ENCODE data around the gene CTSS. TPM values are rescaled to one million over a fixed set of nuclear protein-coding genes. Genes with fewer than 3 reads are reported as not detected.
A peak's percentile ranks its signal among the peaks of the same experiment; 100 is the strongest.

CTSS gene
- total and polyA plus RNA-seq, 2 experiments from 2014 or later = not detected

DNA sequence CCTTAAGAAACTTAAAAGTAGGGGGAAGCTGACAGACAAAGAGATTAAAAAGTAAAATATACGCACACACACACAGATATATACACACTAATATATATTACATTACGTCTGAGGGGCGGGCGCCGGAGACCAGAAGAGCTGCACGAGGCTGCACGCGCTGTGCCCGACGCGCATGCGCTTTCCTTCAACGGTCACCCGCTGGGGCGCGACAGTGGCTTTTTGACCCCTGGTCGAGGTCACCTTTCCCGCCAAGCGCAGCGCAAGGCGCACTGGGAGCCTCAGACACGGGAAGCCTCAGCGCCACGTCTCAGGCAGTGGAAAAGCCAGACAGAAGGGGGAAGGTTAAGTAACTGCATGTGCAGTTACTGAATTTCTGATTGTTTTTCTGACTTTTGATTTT, 44.9 kb downstream of the CTSS start, which contains the start of gene HORMAD1 (continued):
- TF ChIP-seq POLR2AphosphoS5 (IDR thresholded peaks at IDR 0.05; ENCODE audit: low read depth) = no peak
- no peak for TF ChIP-seq EZH2phosphoT487 (IDR thresholded peaks at IDR 0.05; ENCODE audit: unreplicated experiment)
- no peak for TF ChIP-seq JUNB (IDR thresholded peaks at IDR 0.05; ENCODE audit: unreplicated experiment)
- no peak for TF ChIP-seq STAT1 (IDR thresholded peaks at IDR 0.05; ENCODE audit: unreplicated experiment)
- TF ChIP-seq, protein P1, sequence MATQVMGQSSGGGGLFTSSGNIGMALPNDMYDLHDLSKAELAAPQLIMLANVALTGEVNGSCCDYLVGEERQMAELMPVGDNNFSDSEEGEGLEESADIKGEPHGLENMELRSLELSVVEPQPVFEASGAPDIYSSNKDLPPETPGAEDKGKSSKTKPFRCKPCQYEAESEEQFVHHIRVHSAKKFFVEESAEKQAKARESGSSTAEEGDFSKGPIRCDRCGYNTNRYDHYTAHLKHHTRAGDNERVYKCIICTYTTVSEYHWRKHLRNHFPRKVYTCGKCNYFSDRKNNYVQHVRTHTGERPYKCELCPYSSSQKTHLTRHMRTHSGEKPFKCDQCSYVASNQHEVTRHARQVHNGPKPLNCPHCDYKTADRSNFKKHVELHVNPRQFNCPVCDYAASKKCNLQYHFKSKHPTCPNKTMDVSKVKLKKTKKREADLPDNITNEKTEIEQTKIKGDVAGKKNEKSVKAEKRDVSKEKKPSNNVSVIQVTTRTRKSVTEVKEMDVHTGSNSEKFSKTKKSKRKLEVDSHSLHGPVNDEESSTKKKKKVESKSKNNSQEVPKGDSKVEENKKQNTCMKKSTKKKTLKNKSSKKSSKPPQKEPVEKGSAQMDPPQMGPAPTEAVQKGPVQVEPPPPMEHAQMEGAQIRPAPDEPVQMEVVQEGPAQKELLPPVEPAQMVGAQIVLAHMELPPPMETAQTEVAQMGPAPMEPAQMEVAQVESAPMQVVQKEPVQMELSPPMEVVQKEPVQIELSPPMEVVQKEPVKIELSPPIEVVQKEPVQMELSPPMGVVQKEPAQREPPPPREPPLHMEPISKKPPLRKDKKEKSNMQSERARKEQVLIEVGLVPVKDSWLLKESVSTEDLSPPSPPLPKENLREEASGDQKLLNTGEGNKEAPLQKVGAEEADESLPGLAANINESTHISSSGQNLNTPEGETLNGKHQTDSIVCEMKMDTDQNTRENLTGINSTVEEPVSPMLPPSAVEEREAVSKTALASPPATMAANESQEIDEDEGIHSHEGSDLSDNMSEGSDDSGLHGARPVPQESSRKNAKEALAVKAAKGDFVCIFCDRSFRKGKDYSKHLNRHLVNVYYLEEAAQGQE (IDR thresholded peaks at IDR 0.05; ENCODE audit: unreplicated experiment) = no peak
- TF ChIP-seq ZNF331 (CRISPR knock-in tag; IDR thresholded peaks at IDR 0.05; ENCODE audit: low read depth) = no peak
- TF ChIP-seq, protein P2, sequence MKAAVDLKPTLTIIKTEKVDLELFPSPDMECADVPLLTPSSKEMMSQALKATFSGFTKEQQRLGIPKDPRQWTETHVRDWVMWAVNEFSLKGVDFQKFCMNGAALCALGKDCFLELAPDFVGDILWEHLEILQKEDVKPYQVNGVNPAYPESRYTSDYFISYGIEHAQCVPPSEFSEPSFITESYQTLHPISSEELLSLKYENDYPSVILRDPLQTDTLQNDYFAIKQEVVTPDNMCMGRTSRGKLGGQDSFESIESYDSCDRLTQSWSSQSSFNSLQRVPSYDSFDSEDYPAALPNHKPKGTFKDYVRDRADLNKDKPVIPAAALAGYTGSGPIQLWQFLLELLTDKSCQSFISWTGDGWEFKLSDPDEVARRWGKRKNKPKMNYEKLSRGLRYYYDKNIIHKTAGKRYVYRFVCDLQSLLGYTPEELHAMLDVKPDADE (IDR thresholded peaks at IDR 0.05) = no peak

DNA sequence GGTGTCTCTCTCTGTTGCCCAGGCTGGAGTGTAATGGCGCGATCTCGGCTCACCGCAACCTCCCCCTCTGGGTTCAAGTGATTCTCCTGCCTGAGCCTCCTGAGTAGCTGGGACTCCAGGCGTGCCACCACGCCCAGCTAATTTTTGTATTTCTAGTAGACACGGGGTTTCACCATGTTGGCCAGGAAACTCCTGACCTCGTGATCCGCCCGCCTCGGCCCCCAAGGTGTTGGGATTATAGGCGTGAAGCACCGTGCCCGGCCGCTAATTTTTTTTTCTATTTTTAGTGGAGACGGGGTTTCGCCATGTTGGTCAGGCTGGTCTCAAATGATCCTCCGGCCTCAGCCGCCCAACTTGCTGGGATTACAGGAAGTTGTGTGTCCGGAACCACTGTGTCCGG, 45.5 kb downstream of the CTSS start:
- no peaks in the 10 kb centered on the region for H3K4me1 Mint-ChIP-seq
- H3K27me3 ChIP-seq (ENCODE audit: insufficient read depth) = no peaks in the 10 kb centered on the region
- no peaks in the 10 kb centered on the region for H3K9me3 Mint-ChIP-seq
- no peaks in the 10 kb centered on the region for H4K20me1 ChIP-seq (replicated peaks; ENCODE audit: insufficient read depth)
- H2AFZ ChIP-seq = peak overlapping the region; percentile 74
- H3K36me3 ChIP-seq (ENCODE audit: insufficient read depth) = no peaks in the 10 kb centered on the region
- no peak overlapping the region for H3K4me3 Mint-ChIP-seq
- no peak overlapping the region for H3K4me2 ChIP-seq
- H3K79me2 ChIP-seq (replicated peaks; ENCODE audit: insufficient read depth) = no peaks in the 10 kb centered on the region
- H3K36me3 Mint-ChIP-seq (ENCODE audit: low read depth) = no peaks in the 10 kb centered on the region
- no peaks in the 10 kb centered on the region for H3F3A ChIP-seq (replicated peaks; ENCODE audit: low read depth)
- H3K27me3 Mint-ChIP-seq (ENCODE audit: insufficient read depth, low read depth, poor library complexity) = no peaks in the 10 kb centered on the region
- no peak overlapping the region for H3K27ac Mint-ChIP-seq
- no peak overlapping the region for H3K27ac ChIP-seq (ENCODE audit: low read depth)
- H3K4me1 ChIP-seq (ENCODE audit: insufficient read depth) = no peaks in the 10 kb centered on the region
- no peak overlapping the region for H3K4me3 ChIP-seq
- ATAC-seq = no peak
- DNase-seq (ENCODE audit: low spot score) = no peak
- no peaks in the 10 kb centered on the region for H3K9me2 ChIP-seq (ENCODE audit: insufficient read depth)
- TF ChIP-seq, protein P3, sequence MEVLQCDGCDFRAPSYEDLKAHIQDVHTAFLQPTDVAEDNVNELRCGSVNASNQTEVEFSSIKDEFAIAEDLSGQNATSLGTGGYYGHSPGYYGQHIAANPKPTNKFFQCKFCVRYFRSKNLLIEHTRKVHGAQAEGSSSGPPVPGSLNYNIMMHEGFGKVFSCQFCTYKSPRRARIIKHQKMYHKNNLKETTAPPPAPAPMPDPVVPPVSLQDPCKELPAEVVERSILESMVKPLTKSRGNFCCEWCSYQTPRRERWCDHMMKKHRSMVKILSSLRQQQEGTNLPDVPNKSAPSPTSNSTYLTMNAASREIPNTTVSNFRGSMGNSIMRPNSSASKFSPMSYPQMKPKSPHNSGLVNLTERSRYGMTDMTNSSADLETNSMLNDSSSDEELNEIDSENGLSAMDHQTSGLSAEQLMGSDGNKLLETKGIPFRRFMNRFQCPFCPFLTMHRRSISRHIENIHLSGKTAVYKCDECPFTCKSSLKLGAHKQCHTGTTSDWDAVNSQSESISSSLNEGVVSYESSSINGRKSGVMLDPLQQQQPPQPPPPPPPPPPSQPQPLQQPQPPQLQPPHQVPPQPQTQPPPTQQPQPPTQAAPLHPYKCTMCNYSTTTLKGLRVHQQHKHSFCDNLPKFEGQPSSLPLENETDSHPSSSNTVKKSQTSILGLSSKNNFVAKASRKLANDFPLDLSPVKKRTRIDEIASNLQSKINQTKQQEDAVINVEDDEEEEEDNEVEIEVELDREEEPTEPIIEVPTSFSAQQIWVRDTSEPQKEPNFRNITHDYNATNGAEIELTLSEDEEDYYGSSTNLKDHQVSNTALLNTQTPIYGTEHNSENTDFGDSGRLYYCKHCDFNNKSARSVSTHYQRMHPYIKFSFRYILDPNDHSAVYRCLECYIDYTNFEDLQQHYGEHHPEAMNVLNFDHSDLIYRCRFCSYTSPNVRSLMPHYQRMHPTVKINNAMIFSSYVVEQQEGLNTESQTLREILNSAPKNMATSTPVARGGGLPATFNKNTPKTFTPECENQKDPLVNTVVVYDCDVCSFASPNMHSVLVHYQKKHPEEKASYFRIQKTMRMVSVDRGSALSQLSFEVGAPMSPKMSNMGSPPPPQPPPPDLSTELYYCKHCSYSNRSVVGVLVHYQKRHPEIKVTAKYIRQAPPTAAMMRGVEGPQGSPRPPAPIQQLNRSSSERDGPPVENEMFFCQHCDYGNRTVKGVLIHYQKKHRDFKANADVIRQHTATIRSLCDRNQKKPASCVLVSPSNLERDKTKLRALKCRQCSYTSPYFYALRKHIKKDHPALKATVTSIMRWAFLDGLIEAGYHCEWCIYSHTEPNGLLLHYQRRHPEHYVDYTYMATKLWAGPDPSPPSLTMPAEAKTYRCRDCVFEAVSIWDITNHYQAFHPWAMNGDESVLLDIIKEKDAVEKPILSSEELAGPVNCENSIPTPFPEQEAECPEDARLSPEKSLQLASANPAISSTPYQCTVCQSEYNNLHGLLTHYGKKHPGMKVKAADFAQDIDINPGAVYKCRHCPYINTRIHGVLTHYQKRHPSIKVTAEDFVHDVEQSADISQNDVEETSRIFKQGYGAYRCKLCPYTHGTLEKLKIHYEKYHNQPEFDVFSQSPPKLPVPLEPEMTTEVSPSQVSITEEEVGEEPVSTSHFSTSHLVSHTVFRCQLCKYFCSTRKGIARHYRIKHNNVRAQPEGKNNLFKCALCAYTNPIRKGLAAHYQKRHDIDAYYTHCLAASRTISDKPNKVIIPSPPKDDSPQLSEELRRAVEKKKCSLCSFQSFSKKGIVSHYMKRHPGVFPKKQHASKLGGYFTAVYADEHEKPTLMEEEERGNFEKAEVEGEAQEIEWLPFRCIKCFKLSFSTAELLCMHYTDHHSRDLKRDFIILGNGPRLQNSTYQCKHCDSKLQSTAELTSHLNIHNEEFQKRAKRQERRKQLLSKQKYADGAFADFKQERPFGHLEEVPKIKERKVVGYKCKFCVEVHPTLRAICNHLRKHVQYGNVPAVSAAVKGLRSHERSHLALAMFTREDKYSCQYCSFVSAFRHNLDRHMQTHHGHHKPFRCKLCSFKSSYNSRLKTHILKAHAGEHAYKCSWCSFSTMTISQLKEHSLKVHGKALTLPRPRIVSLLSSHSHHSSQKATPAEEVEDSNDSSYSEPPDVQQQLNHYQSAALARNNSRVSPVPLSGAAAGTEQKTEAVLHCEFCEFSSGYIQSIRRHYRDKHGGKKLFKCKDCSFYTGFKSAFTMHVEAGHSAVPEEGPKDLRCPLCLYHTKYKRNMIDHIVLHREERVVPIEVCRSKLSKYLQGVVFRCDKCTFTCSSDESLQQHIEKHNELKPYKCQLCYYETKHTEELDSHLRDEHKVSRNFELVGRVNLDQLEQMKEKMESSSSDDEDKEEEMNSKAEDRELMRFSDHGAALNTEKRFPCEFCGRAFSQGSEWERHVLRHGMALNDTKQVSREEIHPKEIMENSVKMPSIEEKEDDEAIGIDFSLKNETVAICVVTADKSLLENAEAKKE (CRISPR knock-in tag; IDR thresholded peaks at IDR 0.05) = no peak
- TF ChIP-seq NANOG (IDR thresholded peaks at IDR 0.05; ENCODE audit: borderline replicate concordance) = no peak
- TF ChIP-seq ZNF331 (CRISPR knock-in tag; IDR thresholded peaks at IDR 0.05; ENCODE audit: low read depth) = no peak
- no peak for TF ChIP-seq ZNF114 (CRISPR knock-in tag; IDR thresholded peaks at IDR 0.05)
- TF ChIP-seq CREB1 (CRISPR knock-in tag; IDR thresholded peaks at IDR 0.05; ENCODE audit: low read depth) = no peak
- TF ChIP-seq, protein P1 (IDR thresholded peaks at IDR 0.05; ENCODE audit: unreplicated experiment) = no peak

Measured in GM23338 (cell line).